PFSK-1 (cell line): ENCODE measurements around the gene ERICH3.

Experiments
- FOXP2 ChIP-seq: optimal IDR thresholded peaks from 2 replicates; pipeline ENCODE3; 2011; ENCODE audit warnings: borderline replicate concordance, control low read depth, inconsistent platforms; ENCODE audit not compliant: insufficient read depth; ENCODE audit errors: extremely low read length, extremely low read depth
- POLR2AphosphoS5 ChIP-seq: IDR thresholded peaks from 2 replicates; pipeline ENCODE4 v1.6.1; 2012; ENCODE audit warnings: low read depth, mild to moderate bottlenecking, control low read depth, low read length, moderate library complexity
- SIN3A ChIP-seq: IDR thresholded peaks from 2 replicates; pipeline ENCODE4 v1.6.1; 2012; ENCODE audit warnings: mild to moderate bottlenecking, low read length, moderate library complexity, borderline replicate concordance; ENCODE audit not compliant: insufficient read depth
- TAF1 ChIP-seq: IDR thresholded peaks from 2 replicates; pipeline ENCODE4 v1.6.1; 2012; ENCODE audit warnings: low read length, control low read depth, borderline replicate concordance; ENCODE audit not compliant: insufficient read depth
- TF ChIP-seq, protein P1 (sequence below), 2 experiments: IDR thresholded peaks; 2 replicates each; pipeline versions ENCODE4 v1.6.1 to v1.8.0; 2011 to 2012; ENCODE audit warnings: low read depth in 2 of 2, low read length in 2 of 2, control low read depth in 1 of 2, inconsistent platforms in 1 of 2, mild to moderate bottlenecking in 1 of 2, moderate library complexity in 1 of 2; ENCODE audit not compliant: insufficient read depth in 1 of 2

Gene ERICH3

DNA sequence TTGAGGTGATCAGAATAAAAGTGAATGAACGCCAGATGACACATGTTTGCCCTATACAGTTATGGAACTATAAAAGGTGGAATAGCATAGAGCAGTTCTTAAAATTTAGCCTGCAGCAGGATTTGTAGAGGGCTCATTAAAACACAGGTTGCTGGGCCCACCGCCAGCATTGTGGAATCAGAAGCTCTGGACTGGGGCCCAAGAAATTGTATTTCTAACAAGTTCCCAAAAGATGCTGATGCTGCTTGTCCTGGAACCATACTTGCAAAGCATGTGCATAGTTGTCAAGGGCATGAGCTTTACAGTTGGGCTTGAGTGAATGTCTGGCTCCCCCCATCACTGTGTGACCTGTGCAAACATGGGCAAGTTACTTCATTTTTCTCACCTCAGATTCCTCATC is 123.7 kb downstream of the ERICH3 start:
- no peak for TF ChIP-seq FOXP2
- TF ChIP-seq, protein P1, sequence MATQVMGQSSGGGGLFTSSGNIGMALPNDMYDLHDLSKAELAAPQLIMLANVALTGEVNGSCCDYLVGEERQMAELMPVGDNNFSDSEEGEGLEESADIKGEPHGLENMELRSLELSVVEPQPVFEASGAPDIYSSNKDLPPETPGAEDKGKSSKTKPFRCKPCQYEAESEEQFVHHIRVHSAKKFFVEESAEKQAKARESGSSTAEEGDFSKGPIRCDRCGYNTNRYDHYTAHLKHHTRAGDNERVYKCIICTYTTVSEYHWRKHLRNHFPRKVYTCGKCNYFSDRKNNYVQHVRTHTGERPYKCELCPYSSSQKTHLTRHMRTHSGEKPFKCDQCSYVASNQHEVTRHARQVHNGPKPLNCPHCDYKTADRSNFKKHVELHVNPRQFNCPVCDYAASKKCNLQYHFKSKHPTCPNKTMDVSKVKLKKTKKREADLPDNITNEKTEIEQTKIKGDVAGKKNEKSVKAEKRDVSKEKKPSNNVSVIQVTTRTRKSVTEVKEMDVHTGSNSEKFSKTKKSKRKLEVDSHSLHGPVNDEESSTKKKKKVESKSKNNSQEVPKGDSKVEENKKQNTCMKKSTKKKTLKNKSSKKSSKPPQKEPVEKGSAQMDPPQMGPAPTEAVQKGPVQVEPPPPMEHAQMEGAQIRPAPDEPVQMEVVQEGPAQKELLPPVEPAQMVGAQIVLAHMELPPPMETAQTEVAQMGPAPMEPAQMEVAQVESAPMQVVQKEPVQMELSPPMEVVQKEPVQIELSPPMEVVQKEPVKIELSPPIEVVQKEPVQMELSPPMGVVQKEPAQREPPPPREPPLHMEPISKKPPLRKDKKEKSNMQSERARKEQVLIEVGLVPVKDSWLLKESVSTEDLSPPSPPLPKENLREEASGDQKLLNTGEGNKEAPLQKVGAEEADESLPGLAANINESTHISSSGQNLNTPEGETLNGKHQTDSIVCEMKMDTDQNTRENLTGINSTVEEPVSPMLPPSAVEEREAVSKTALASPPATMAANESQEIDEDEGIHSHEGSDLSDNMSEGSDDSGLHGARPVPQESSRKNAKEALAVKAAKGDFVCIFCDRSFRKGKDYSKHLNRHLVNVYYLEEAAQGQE (IDR thresholded peaks at IDR 0.05; ENCODE audit: insufficient read depth in 1 of 2, low read depth in 2 of 2, low read length in 2 of 2): no peak
- TF ChIP-seq TAF1: no peak
- TF ChIP-seq SIN3A: no peak
- no peak for TF ChIP-seq POLR2AphosphoS5

DNA sequence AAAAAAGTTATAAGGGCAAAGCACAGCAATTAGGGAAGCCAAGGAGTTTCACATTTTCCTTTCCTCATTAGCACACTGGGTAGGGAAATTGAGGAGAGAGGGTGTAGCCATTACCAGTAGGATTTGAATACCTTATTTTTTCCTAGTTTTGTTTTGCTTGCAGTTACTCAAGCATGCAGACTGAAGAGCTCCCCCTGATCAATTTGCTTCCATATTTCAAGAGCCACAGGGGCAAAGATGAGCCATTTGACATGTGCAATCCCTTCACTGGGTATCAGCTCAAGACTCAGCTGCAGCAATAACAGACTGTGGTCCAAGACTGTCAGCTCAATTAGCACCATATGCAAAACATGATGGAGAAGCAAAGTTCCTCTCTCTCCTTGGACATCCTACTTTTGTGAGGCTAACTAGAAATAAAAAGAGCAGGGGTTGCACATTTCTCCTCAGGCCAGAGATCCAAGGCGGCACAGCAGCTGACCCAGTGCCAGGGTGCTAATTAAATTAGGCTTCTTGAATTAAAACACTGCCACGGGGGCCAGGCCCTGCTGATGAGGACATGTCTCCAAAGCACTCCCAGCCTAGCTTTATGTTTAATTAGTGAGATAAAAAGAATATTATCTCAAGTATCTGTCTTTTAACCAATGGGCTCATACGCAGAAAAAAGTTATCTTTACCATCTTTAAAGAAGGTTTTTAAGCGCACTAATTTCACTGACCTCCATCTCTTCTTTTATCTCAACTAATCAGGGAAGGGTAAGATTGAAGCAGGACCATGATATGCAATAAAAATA is 124.4 kb downstream of the ERICH3 start:
- TF ChIP-seq POLR2AphosphoS5: no peak
- TF ChIP-seq, protein P1 (IDR thresholded peaks at IDR 0.05; ENCODE audit: insufficient read depth in 1 of 2, low read depth in 2 of 2, low read length in 2 of 2): no peak
- no peak for TF ChIP-seq SIN3A
- TF ChIP-seq TAF1: no peak
- no peak for TF ChIP-seq FOXP2

DNA sequence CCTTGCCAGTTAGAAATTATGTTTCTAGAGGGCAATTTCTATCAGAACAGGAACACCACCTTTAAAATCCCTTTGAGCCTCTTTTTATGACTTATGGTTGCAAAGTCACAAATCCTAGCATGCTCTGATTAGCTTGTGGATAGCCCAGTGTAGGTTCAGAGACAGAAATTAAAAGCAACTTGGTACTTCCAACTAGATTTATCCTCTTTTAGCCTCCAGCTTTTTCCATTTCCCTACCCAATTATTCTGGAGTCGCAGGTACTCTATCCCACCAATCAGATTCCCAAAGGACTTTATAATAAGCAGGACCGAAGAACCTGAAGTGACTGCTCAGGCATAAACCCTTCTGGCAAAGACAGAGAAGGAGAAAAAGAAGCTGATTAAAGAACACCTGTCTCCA is 127.8 kb downstream of the ERICH3 start:
- TF ChIP-seq TAF1 (no peak), FOXP2 (no peak), SIN3A (no peak), POLR2AphosphoS5 (no peak)
- TF ChIP-seq, protein P1 (IDR thresholded peaks at IDR 0.05; ENCODE audit: insufficient read depth in 1 of 2, low read depth in 2 of 2, low read length in 2 of 2): no peak

DNA sequence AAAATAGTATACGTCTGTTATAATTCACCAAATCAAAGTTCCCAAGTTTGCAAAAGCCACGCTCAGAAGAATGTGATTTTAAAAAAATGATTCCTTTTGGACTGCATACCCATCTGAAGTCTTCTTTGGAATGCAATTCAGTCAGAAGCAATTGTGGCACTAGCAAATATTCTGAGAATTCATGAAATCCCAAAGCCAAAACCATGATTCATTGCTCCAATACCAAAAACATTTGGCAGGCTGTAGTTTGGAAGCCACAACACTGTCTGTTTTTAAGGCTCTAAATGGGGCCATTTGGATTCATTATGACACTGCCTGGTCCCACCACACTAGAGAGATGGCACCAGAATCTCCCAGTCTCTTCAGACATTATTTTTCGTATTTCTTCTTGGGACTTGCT is 139.4 kb downstream of the ERICH3 start:
- TF ChIP-seq POLR2AphosphoS5 (no peak), SIN3A (no peak), TAF1 (no peak), FOXP2 (no peak)
- TF ChIP-seq, protein P1 (IDR thresholded peaks at IDR 0.05; ENCODE audit: insufficient read depth in 1 of 2, low read depth in 2 of 2, low read length in 2 of 2): no peak
